Fibroblast of skin of left biceps (primary cell): ENCODE results near the gene CD9.
"Not testable (repeated sequence)": the region's sequence is repeated elsewhere in the genome, so short reads cannot be mapped to it uniquely, and the experiment has no call there.

Source experiments
- DNase-seq, 2 experiments: peaks; one replicate each; pipeline ENCODE4 v3.0.0-alpha.2; 2013; ENCODE audit warnings: low read depth in 2 of 2

The CD9 gene

GRCh38 chr12:6199531-6200255, 507 bp upstream of the CD9 start:
- no peak for DNase-seq

GRCh38 chr12:6201213-6201608, 1.0 kb downstream of the CD9 start:
- DNase-seq: no peak

- DNase-seq: no peak
Measured at GRCh38 chr12:6201826-6202225, 1.6 kb downstream of the CD9 start.

GRCh38 chr12:6202304-6202703, 2.1 kb downstream of the CD9 start:
- no peak for DNase-seq

- DNase-seq: no peak
Measured at GRCh38 chr12:6202846-6203245, 2.6 kb downstream of the CD9 start.

- no peak for DNase-seq
Measured at GRCh38 chr12:6203601-6204000, 3.4 kb downstream of the CD9 start.

GRCh38 chr12:6204533-6205143, 4.4 kb downstream of the CD9 start:
- no peak for DNase-seq

- DNase-seq: no peak
Measured at GRCh38 chr12:6205144-6205539, 4.9 kb downstream of the CD9 start.

- no peak for DNase-seq
Measured at GRCh38 chr12:6205761-6206160, 5.6 kb downstream of the CD9 start.

- DNase-seq: no peak
Measured at GRCh38 chr12:6206327-6206726, 6.1 kb downstream of the CD9 start.

- no peak for DNase-seq
Measured at GRCh38 chr12:6207259-6207925, 7.2 kb downstream of the CD9 start.

- DNase-seq: no peak
Measured at GRCh38 chr12:6208130-6208529, 7.9 kb downstream of the CD9 start.

- DNase-seq: not testable (repeated sequence)
Measured at GRCh38 chr12:6209428-6209827, 9.2 kb downstream of the CD9 start.

- peak; percentile 85 to 86 for DNase-seq
Measured at GRCh38 chr12:6211421-6211869, 11.2 kb downstream of the CD9 start.

GRCh38 chr12:6212086-6212485, 11.9 kb downstream of the CD9 start:
- no peak for DNase-seq

GRCh38 chr12:6213969-6214368, 13.8 kb downstream of the CD9 start:
- DNase-seq: no peak

- DNase-seq: no peak
Measured at GRCh38 chr12:6214633-6215032, 14.4 kb downstream of the CD9 start.

GRCh38 chr12:6215120-6215807, 15.1 kb downstream of the CD9 start:
- no peak for DNase-seq

GRCh38 chr12:6215932-6216494, 15.8 kb downstream of the CD9 start:
- DNase-seq: no peak

GRCh38 chr12:6216581-6216980, 16.4 kb downstream of the CD9 start:
- DNase-seq: no peak

GRCh38 chr12:6218347-6218925, 18.2 kb downstream of the CD9 start:
- DNase-seq: no peak

GRCh38 chr12:6219980-6220379, 19.8 kb downstream of the CD9 start:
- DNase-seq: no peak
